NCI-H82 (cell line): ENCODE results near the gene RNASE8.

Experiments
- DNase-seq: peaks from one replicate; lab custom pipeline; 2025; lab: John Stamatoyannopoulos, UW

RNASE8 gene

DNA sequence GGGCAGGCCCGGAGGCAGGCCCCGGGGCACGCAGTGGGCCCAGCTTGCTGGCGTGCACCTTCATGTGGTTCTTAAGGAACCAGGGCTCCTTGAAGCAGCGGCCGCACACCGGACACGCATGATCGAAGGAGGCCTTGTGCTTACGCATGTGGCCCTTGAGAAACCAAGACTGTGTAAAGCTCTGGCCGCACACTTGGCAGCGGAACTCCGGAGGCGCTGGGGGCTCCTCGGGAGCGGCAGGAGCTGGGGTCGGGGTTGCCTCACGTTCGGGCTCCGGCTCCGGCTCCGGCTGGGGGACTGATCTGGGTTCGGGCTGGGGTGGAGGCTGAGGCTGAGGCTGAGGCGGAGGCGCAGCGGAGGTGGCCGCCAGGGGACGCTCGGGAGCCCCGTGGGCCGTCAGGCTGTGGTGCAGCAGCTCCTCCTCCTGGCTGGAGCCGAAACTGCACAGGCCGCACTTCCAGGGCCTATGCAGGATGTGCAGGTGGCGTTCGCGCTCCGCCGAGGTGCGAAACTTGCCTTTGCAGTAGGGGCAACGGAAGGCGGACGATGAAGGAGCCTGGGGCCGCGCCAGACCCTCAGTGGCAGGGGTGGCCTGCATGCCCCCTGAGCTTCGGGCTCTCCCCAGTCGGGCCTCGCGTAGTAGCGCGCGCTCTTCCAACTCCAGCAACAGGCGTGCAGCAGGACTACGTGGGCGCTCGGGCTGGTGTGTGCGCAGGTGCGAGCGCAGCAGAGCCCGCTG is 34.8 kb downstream of the RNASE8 start:
- DNase-seq, result peak; percentile 74

DNA sequence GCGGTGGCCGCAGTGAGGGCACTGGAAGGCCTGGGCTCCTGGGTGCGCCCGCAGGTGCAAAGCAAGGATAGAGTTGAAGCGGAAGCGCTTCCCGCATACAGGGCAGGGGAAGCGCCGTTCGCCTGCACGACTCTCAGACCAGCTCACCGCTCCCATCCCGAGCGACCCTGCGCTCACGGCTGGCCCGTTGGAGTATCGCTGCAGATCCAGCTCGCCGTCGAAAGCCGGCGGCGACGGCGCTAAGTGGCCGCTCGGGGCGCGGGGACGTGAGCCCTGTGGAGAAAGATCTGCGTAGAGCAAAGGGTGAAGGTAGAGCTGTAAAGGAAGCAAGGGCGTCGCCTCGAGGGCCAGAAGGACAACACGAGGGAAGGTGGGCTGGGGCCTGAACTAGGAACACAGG is 35.4 kb downstream of the RNASE8 start:
- no peak for DNase-seq

DNA sequence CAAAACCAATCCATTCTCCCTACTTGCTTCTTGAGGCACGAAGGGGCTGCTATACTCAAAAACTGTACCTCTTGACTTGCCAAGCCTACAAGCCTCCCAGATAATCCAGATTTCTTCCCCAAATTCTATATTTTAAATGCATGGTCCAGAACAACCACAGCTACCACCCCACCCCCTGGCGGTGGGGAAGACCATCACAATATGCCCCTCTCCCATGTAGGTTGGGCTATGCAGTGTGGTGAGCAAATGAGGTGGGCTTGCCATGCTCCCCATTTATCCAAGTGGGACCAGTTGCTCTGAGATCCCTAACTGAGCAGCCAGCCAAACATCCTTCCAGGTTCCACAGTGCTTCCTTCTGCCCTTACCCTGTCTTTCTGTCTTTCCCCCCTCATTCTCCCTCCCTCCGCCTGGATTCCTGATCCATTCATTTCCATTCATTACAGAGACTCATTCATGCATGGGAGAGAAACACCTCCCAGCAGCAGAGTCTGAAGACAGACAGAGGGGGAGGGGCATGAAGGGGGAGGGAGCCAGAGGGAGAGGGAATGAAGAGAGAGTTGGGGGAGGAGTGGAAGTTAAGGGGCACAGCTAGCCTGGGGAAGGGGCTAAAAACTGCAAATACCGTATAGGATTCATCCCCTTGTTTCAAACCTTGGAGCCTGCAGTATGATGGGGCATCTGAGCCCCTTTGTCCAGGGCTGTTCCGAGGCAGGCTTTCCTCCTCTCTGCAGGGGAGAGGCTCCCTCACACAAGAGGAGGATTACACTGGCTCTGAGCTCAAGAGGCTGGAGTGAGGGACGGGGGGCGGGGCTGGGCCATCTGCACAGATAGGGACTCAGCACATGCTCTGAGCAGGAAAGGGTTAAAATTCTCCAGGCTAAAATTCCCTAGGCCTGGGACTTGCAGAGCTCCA is 36.4 kb downstream of the RNASE8 start:
- peak; percentile 98 for DNase-seq

DNA sequence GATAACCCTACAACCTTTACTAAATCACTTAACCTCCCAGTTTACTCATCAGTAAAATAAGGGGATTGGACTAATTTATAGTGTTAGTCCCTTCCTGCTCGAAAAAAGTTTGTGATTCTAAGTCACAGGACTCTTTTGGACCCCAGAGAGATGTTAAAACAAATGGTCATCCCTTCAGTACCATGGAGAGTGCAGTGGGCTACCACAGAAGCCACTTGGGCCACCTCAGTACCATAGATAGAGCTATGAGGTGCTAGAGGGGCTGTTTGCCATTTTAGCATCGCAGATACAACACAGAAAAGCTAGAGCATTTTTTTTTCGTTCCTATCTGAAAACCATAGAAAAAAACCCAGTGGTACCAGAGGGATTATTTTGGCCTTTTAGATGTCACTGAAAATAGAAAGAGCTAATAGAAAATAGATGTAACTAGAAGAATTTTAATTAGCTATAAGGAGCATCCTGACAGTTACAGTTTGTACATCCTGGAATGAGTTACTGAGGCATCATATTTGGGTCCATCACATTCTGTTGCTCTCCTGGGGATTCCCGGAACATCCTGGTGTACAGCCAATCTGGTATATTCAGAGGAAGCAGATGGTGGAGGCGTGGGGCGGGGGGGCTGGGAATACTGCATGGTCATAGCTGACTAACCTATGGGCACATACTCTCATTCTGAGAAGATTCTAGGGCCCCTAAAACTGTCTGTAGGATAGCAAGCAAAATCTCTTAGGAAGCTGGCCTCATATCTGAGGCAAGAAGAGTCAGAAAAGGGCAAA is 38.0 kb downstream of the RNASE8 start:
- DNase-seq, result peak; percentile 84

DNA sequence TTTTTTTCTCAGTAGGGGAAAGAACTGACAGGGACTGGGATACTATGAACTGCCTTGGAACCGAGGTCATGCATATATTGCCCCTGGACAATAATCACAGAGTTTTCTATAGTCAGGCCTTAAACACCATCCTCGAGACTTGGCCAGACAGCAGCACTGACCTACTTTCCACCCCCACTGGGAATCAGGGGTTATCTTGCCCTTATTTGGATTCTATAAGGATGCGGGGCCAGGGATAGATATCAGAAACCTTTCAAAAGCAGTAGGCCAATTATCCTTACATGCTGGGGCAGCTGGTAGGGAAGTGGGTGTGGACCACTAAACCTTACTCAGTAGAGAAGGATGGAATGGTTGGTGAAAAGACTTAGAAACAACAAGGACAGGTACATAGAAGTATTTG is 38.8 kb downstream of the RNASE8 start:
- peak; percentile 56 for DNase-seq

DNA sequence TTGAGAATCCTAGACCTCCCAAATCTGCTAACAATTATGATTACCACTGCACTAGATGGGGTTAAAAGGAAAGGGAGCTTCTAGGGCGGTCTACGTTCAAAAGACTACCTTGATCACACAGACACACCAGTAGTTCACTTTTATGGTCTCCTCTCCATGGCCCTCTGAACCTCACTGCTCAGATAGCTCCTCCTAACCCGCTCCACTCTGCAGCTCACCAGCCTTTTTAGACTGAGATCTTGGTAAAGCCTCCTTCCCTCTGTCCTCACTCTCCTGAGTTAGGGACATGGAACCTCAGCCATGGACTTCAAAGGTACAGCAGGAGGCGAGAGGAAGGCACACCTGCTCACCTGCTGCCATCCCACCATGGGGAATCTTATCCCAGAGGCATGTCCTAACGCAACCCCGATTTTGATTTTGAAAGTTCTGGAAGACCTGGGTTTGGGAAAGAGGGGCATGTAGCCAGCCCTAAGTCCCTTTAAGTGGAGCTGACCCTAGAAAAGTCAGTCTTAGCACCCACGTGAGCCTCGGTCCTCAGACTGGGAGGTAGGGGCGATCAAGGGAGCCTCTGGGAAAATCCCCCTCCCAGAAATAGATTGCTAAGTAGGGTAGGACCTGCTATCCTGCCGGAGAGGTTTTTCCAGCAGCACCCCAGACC is 39.5 kb downstream of the RNASE8 start:
- DNase-seq, result peak; percentile 53

DNA sequence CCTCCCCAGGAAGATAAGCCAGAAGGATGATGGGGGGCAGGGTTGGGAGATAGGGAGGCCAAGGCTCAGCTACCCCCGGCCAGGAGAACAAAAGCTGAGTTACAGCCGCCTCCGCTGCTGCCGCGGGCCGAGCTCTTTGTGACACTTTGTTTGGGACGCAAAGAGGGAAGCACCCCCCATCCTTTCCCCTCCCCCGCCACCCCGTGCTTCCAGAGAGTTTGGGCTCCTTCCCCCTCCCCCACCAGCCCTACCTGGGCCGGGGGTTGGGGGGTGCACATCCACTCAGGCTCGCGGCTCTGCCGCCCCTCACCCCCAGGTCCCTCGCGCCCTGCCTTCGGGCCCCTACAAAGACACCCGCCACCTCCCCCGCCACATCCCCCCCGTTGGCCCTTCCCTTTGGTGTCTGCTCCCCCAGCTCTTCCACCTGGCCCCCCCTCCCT is 40.0 kb downstream of the RNASE8 start:
- peak; percentile 63 for DNase-seq

DNA sequence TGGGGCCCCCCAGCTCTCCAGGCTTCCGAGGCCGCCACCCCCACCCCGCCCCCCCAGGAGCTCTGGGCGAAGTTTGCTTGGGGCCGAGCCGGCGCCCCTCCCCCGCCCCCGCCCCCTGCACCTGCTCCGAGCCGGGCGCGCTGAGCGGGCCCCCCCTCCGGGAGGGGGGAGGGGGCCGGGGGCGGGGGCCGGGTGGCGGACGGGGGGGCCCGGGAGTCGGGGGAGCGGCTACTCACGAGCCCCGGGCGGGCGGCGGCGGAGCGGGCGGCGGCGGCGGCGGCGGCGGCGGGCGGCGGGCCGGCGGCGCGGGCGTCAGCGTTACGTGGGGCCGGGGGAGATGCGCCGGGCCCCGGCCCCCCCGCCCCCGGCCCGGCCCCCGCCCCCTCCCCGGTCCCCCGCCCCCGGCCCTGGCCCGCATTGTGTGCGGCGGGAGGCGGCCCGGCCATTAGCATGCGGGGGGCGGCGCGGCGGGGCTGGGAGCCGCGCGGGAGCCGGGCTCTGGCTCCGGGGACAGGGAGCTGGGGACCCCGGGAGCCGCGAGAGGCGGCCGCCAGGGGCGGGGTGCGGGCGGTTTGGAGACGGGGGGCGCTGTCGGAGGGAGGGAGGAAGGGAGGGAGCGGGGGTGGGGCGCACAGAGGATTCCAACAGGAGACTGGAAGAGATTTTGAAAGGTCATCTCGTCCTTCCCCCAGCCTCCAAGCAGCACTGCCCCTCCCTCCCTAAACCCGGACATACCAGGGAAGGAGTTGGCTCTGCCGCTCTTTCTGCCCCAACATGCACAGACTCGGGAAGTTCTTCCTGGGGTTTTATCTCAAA is 40.7 kb downstream of the RNASE8 start, which contains the start of gene ZNF219:
ZNF219 (minus strand) TSS at position 580 of the 816 bp plus-strand sequence. CDS start 5,064 bp downstream, outside the sequence.
- peak; percentile 80 for DNase-seq

DNA sequence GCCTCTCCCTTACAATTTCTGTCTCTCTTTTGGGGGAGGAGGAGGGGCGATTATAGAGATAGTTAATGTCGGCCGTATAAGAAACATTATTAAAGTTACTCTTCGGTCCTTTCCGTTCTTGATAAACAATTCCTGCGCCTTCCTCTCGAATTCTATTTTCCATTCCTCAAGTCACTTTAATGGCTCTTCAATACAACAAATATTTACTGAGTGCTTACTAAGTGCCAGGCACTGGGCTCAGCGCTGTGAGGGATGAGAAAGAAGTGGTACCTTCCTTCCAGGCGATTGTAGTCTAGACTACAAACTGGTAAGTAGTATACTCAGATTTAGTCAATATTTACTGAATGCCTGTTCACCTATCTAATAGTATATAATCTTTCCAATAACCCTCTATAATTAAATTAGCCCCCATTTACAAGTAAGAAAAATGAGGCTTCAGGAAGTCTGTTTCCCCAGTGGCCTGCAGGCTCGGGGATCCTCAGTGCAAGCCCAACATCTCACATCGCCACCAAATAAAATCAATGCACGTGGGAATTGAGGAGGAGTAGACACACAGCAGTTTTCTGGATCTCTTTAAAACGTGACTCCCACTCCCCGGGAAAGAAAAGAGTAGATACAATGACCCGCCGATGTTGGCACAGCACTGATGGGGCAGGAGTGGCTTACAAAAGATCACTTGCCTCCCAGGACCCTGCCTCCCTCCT is 41.4 kb downstream of the RNASE8 start:
- peak; percentile 28 for DNase-seq

DNA sequence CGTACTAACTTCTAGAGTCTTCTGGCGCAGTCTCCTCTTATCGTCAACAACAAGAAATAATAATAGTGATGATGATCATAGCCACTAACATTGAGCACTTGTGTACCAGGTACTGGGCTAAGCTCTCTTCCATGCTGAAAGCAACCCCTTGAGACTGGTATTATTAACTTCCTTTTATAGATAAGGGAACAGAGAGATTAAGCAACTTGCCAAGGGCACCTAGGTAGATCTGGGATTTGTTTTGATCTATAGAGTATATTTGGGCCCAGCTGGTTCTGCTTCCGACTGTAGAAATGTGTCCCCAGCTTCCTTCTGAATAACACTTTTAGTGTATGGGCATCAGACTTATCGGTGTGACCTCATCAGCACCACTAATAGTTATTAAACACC is 42.0 kb downstream of the RNASE8 start:
- peak; percentile 31 for DNase-seq

DNA sequence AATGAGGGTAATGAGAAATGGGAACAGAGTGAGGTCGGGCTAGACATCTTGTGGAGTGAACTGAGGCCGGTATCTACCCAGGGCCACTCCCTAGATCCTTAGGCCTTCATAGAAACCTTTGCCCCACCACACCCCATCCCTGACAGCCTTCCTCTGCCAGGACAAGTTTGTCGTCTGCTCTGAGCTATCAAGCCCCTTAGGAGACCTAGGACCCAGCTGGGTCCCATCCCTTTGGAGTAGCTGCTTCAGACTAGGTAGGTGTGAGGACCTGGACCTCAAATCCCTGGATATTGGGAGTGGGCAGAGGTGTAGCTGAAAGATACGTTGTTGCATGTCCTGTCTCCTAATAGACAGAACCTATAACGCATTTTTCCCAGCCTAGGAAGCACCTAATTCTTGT is 43.3 kb downstream of the RNASE8 start, which contains the start of gene TMEM253:
TMEM253 (plus strand) TSS at position 136 of the 400 bp plus-strand sequence. CDS start 278 bp downstream, outside the sequence.
- DNase-seq, result no peak

DNA sequence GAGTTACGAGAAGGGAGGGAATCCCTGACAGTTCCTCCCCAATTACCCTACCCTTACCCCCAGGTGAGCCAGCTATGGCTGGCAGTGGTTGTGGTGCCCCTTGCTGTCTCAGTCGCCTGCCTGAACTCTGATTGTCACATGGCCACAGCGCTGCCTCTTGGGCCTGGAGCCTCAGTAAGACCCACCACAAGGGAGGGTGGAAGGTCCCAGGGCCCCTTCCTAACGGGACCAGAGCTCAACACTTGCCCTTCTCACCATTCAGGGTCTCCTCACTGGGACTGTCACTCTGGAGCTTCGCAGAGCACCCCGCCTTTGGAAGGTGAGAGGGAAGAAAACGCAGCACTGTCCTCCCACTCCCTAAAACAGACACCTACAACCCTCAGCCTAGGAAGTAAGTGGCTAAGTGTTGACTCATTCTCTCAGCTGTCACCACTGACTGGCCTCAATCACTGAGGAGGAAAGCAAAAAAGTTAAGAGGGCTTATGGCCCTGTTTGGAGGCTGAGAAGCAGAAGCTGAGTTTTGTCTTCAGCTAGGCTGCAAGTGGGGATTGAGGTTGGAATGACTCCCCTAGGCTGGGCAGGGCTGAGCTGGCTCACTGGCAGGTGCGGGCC is 44.3 kb downstream of the RNASE8 start:
- no peak for DNase-seq

DNA sequence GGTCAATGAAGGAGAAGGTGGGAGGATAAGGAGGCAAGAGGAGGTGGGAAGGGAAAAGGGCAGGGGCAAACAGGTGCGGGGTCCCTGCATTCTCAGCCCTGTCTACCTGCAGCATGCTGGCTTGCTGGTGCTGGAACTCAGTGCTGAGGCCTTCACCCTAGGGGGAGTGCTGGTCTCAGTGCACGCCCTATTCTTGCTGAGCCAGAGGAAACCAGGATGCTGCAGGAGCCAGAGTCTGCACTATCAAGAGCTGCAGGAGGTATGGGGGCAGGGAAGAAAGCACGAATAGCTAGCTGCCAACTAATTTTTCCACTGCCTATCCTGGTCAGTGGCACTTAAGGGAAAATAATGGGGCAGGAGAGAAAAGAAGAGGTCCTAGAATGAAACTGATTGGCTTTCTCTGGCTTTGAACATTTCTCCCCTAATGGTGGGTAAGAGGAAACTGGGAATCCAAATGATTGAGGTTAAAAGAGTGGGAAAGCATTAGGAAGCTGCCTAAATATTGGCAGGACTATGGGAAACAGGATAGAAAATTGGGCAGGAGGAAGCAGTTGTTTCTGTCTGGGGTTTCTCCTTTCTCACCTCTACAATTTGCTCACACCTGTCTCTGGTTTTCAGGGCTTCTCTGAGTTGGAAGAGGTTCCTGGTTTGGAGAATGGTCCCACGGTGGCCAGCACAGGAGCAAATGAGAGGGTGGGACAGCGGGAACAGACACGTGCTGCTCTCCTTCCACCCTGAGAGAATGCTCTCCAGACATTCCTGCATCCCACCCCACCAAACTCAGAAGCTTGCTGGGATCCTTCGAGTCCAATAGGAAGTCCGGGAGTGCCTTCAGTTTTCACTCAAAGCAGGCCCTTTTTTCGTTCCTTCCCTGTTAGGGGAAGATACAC is 45.1 kb downstream of the RNASE8 start:
- peak; percentile 30 for DNase-seq

DNA sequence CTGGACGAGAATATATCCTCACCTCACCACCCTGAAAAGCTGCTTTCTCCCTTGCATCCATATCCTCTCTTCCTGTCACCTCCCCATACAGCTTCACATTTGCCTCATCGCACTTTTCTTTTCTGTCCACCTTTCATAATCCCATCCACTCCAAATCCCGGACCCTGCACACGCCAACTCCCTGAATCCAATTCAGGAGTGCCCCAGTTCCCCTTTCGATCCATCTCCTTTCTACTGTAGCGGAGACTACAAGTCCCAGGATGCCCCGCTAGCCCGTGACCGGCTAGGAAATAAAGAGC is 45.7 kb downstream of the RNASE8 start:
- no peak for DNase-seq

DNA sequence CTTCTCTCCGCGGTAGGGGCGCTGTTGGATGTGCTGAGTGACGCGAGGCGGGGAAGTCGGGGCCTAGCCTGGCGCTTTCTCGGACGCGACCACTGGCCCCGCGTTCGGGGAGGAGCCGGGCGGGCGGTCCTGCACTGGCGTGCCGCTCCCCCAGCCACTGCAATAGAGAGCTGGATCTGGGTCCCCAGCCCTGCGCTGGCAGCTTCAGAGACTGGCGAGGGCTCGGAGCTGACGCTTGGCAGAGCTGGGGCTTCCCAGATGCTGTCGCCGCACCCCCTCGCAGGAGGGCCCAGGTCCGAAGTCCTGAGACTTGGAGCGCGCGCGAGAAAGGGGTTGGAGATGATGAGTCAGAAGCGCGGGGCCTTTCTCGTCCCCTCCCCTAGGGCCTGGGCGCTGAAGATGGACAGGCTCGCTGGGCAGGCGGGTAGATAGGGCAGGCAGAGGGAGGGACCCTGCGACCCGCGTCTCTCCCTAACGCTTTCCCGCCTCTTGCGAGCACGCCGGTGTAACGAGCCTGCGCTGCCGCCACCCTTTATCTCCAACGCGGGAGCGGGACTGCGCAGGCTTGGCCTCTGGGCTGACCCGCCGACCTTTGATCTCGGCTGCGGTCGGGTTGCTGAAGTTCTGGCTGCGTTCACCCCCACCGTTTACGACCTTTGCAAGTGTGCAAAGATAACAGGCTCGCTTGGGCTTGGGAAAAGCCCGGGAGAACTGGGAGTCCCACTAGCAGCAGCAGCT is 46.3 kb downstream of the RNASE8 start:
- DNase-seq, result peak; percentile 96

DNA sequence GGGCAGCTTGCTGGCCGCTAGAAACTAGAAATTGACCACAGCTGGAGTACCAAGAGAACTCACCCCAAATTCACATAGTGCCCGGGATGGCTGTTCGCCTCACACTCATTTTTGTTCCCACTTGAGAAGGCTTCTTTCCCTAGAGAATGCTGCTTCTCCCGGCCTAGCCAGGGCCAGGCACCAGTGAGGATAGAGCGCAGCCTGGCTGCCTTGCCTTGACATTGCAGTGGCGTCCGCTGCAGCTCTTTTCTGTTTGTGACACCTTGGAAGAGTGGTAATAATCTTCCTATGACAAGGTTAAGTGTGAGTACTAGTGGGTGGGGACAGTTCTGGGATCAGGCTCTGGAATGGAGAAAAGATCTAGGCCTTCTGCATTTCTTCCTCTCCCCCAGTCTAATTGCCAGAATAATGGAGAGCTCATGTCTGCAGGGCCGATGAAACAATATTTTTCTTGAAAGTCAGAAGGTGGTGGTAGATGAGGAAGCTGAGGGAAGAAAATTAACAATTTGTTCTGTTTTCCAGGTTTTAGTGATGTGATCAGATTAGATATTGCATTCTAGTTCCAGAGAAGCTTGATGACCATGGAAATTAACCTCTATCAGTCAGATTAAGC is 46.9 kb downstream of the RNASE8 start:
- peak; percentile 89 for DNase-seq

DNA sequence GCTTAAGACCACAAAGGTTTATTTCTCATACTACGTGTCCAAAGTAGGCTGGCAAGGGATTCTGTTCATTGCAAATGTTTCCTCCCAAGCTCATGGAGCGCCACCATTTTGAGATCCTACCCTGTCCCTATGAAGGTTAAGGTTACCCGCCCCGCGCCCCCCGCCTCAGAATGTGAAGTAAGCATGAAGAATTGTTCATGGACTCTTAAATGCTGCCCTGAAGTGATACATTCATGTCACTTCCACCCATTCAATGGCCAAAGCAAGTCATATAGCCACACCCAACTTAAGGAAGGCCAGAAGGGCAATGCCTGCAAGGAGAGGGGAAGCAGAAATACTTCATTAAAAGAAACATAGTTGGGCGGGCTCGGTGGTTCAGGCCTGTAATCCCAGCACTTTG is 47.5 kb downstream of the RNASE8 start:
- no peak for DNase-seq

DNA sequence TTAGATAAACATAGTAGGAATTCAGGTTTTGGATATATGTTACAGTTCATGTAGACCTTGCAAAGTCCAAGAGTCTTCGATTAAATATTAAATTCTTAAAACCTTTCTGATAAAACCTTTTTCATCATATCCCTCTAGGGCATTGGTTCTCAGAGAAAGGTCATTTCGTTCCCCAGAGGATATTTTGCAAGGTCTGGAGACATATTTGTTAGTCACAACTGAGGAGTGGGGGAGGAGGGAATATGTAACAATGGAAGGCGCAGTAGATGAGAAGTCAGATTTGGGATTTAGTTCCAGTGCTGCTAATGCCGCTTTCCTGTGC is 48.5 kb downstream of the RNASE8 start:
- DNase-seq, result no peak
